AG04449 (cell line): Measurements from ENCODE around the gene NME4.
"Not testable (repeated sequence)": the region's sequence is repeated elsewhere in the genome, so short reads cannot be mapped to it uniquely, and the experiment has no call there.

ENCODE experiments used
- CTCF ChIA-PET: fragments of 350-600 bp; formaldehyde crosslinking; extraction: SDS; loops from one replicate; lab custom pipeline; 2021; ENCODE audit warnings: antibody characterized with exemption; lab: Yijun Ruan, JAX
- POLR2A ChIA-PET: fragments of 400-600, 350-600 bp; formaldehyde crosslinking; extraction: SDS; loops from one replicate; lab custom pipeline; 2020; ENCODE audit warnings: antibody characterized with exemption, inconsistent platforms; lab: Yijun Ruan, JAX
- DNase-seq: peaks from one replicate; pipeline ENCODE4 v3.0.0-alpha.2; 2010; ENCODE audit warnings: low read depth, low spot score
- H3K4me3 ChIP-seq: 2 replicates; pipeline ENCODE4 v1.5.1; 2011; ENCODE audit warnings: low read depth, mild to moderate bottlenecking, control low read depth, low read length
- CTCF ChIP-seq: IDR thresholded peaks from one replicate; pipeline ENCODE4 v1.5.1; 2011; ENCODE audit warnings: mild to moderate bottlenecking, moderate library complexity, low read length, control low read depth, inconsistent platforms; ENCODE audit not compliant: insufficient read depth; ENCODE audit errors: missing control alignments

The NME4 gene

GRCh38 chr16:397135-397661 lies at the start of gene NME4:
Gene NME4, plus strand, starts transcription at chr16:397199. Its CDS starts 24 bp downstream, at chr16:397223.
- peak within 1 kb of the TSS; percentile 69 for H3K4me3 ChIP-seq
- no peak for DNase-seq
- ChIA-PET POLR2A (no interaction called here), CTCF (no interaction called here)
- no peak for TF ChIP-seq CTCF

GRCh38 chr16:347203-347602 lies 49.8 kb upstream of the NME4 start:
- no peak for DNase-seq
- POLR2A ChIA-PET: no interaction called here
- no peak overlapping the region for H3K4me3 ChIP-seq
- CTCF ChIA-PET: no interaction called here
- no peak for TF ChIP-seq CTCF

GRCh38 chr16:348495-348894 lies 48.5 kb upstream of the NME4 start:
- CTCF ChIA-PET: interaction anchor here (0.9 to 1.8 kb wide), 3 partner anchors 11 to 231 kb away, joined by 3 to 6 read pairs (median 4); no protein-coding TSS in a partner anchor
- H3K4me3 ChIP-seq, POLR2A ChIA-PET, DNase-seq: not testable (repeated sequence)

- no peak for TF ChIP-seq CTCF
- POLR2A ChIA-PET: no interaction called here
- CTCF ChIA-PET: interaction anchor here (0.9 to 1.8 kb wide), 4 partner anchors 12 to 231 kb away, joined by 3 to 6 read pairs (median 4); partner anchors contain the start of gene FAM234A
- H3K4me3 ChIP-seq: no peak overlapping the region
- no peak for DNase-seq
These were observed 47.8 kb upstream of the NME4 start for GRCh38 chr16:349211-349610.

- TF ChIP-seq CTCF: no peak
- no peak for DNase-seq
- CTCF ChIA-PET: interaction anchor here (0.6 to 2.4 kb wide), 5 partner anchors 10 to 243 kb away, joined by 3 to 8 read pairs (median 3); partner anchors contain the start of gene FAM234A
- POLR2A ChIA-PET: no interaction called here
- H3K4me3 ChIP-seq: no peak overlapping the region
These were observed 46.8 kb upstream of the NME4 start for GRCh38 chr16:350203-350602.

- POLR2A ChIA-PET: no interaction called here
- no peak for DNase-seq
- CTCF ChIA-PET: interaction anchor here (0.6 to 2.4 kb wide), 17 partner anchors 9 to 280 kb away, joined by 3 to 14 read pairs (median 3); partner anchors contain the start of genes LUC7L and RHBDF1
- TF ChIP-seq CTCF: no peak
- peak overlapping the region; percentile 73 for H3K4me3 ChIP-seq
These were observed 45.0 kb upstream of the NME4 start for GRCh38 chr16:351804-352520.
